ENCODE measurements around the gene CBX4.

Gene CBX4

DNA sequence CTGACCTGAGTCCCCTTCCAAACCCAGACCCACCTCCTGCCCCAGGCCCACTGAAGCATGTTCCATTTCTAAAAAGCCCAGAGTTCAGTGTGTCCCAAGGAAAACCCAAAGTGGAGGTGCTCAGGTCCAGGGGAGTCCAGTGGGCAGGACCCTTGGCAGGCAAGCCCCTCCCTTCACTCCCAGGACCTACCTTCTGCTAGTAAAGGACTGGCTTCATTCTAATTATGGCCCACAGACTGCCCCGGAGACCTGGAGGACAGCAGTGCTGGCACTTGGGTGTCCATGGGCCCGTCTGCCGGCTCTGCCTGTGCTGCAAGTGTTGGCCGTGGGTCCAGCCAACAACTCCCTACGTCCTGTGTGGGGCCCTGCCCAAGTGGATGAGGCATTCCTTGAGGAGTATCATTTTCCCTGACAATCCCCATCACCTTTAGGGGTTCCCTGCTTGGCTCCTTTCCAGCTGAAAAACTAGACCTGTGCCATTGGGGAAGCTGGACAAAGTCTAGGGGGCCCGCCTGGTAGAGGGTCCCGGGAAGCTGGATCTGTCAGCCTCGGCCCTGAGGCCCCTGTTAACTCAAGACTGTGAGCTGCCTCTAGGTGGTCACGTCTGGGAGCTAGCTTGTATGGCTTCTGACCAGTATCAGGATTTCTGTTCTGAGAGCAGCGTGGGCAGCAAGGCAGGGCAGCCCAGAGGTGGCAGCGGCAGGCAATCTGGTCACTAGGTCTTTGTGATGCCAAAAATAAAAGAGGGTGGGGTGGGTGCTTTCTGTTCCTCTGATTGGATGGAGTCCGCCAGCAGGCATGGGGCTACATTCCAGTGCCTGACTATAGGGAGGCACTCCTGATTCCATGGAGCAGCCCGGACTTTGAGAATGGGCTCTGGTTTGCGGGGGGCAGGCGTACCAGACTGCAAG is 53.1 kb downstream of the CBX4 start:
- DNase-seq, result no peak

DNA sequence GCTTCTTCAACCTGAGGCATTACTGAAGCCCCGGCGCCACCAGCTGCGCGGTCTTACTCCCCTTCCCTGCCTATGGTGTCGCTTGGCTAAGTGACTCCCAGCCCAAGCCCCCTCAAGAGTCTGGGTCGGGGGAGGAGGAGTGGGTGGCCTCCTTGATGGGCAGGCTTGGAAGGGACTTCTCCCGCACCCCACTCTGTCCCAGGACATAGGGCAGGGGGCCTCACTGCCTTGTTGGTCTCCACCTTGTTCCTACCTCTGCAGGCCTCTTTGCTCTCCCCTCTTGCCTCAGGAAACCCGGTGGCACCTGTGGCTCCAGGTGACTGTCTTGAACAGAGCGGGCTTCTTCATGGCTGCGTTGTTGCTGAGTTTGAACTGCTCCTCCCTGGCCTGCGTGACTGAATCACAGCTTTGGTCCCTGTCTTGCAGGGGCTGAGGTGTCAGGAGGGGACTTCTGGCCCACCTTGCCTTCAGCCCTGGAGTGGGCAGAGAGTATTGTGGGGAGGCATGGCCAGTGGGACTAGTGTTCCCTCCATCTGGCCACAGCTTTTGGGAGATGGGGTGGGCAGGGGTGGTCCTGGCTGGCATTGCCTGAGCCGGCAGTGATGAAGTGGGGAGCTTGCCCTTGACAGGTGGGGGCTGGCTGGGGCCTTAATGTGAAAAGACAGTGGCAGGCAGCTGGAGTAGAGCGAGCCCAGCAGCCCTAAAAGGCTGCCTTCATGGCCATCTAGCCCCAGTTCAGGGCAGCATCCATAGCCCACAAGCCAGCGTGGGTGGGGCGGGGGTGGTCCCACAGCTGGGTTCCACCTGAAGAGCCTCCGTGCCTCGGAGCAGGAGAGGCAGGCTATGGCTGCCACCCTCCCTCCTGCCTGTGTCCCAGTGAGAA is 54.0 kb downstream of the CBX4 start:
- DNase-seq, result no peak

DNA sequence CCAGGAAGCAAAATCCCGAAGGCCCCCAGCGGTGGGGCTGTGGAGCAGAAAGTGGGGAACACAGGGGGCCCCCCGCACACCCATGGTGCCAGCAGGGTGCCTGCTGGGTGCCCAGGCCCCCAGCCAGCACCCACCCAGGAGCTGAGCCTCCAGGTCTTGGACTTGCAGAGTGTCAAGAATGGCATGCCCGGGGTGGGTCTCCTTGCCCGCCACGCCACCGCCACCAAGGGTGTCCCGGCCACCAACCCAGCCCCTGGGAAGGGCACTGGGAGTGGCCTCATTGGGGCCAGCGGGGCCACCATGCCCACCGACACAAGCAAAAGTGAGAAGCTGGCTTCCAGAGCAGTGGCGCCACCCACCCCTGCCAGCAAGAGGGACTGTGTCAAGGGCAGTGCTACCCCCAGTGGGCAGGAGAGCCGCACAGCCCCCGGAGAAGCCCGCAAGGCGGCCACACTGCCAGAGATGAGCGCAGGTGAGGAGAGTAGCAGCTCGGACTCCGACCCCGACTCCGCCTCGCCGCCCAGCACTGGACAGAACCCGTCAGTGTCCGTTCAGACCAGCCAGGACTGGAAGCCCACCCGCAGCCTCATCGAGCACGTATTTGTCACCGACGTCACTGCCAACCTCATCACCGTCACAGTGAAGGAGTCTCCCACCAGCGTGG is 54.8 kb downstream of the CBX4 start:
- no peak for DNase-seq

DNA sequence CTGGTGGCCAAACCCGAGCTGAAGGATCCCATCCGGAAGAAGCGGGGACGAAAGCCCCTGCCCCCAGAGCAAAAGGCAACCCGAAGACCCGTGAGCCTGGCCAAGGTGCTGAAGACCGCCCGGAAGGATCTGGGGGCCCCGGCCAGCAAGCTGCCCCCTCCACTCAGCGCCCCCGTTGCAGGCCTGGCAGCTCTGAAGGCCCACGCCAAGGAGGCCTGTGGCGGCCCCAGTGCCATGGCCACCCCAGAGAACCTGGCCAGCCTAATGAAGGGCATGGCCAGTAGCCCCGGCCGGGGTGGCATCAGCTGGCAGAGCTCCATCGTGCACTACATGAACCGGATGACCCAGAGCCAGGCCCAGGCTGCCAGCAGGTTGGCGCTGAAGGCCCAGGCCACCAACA is 55.3 kb downstream of the CBX4 start:
- no peak for DNase-seq

Data from suppressor macrophage (primary cell).